HEK293 (cell line): ENCODE measurements around the gene FAM217A.

Experiments used
- CTCF ChIA-PET: fragments of 350-600 bp; formaldehyde crosslinking; extraction: SDS; loops from one replicate; lab custom pipeline; 2021; ENCODE audit warnings: antibody characterized with exemption; lab: Yijun Ruan, JAX
- POLR2A ChIA-PET: fragments of 300-600 bp; formaldehyde crosslinking; extraction: SDS; loops from one replicate; lab custom pipeline; 2020; ENCODE audit warnings: antibody characterized with exemption, inconsistent platforms; lab: Yijun Ruan, JAX
- H3K27ac ChIP-seq: fragments of 200-500 bp; sonication (Bioruptor generic); 2 replicates; pipeline ENCODE4 v1.5.1; 2014; ENCODE audit warnings: low read depth, low read length, control low read depth, inconsistent platforms; ENCODE audit errors: extremely low read depth
- H3K36me3 ChIP-seq, 2 experiments: fragments of 200-500 bp in 1 of 2; sonication (Bioruptor generic) in 1 of 2; 1 replicate in 1 of 2; 2 replicates in 1 of 2; pipeline ENCODE4 v1.5.1; 2014 to 2017; ENCODE audit warnings: inconsistent platforms in 2 of 2, low read length in 2 of 2; ENCODE audit not compliant: control insufficient read depth in 2 of 2, insufficient read depth in 1 of 2
- H3K4me1 ChIP-seq: fragments of 200-500 bp; sonication (Bioruptor generic); 2 replicates; pipeline ENCODE4 v1.5.1; 2014; ENCODE audit warnings: mild to moderate bottlenecking, low read length, inconsistent platforms; ENCODE audit not compliant: control insufficient read depth, insufficient read depth
- H3K4me3 ChIP-seq: 2 replicates; pipeline ENCODE4 v1.5.1; 2011; ENCODE audit warnings: low read depth, mild to moderate bottlenecking, control low read depth, low read length, moderate library complexity
- H3K9me3 ChIP-seq: fragments of 200-500 bp; sonication (Bioruptor generic); 2 replicates; pipeline ENCODE4 v1.5.1; 2014; ENCODE audit warnings: low read depth, low read length, inconsistent platforms; ENCODE audit not compliant: control insufficient read depth, insufficient read depth
- ELK4 ChIP-seq: IDR thresholded peaks from 2 replicates; pipeline ENCODE4 v1.6.1; 2011; ENCODE audit warnings: mild to moderate bottlenecking, low read depth, low read length, borderline replicate concordance
- GLIS1 ChIP-seq: fragments of 450-650 bp; formaldehyde crosslinking; IDR thresholded peaks from 2 replicates; pipeline ENCODE4 v1.5.1; 2016; ENCODE audit warnings: missing biosample characterization, missing genetic modification characterization
- GLIS2 ChIP-seq: fragments of 450-650 bp; formaldehyde crosslinking; IDR thresholded peaks from 2 replicates; pipeline ENCODE4 v1.5.1; 2016; ENCODE audit warnings: missing biosample characterization, missing genetic modification characterization
- MZF1 ChIP-seq: fragments of 450-650 bp; formaldehyde crosslinking; IDR thresholded peaks from 2 replicates; pipeline ENCODE4 v1.5.1; 2017; ENCODE audit warnings: missing biosample characterization, missing genetic modification characterization, borderline replicate concordance
- PRDM4 ChIP-seq: fragments of 450-650 bp; formaldehyde crosslinking; IDR thresholded peaks from 2 replicates; pipeline ENCODE4 v1.5.1; 2017; ENCODE audit warnings: missing biosample characterization, missing genetic modification characterization
- ZFP41 ChIP-seq: fragments of 450-650 bp; formaldehyde crosslinking; IDR thresholded peaks from 2 replicates; pipeline ENCODE4 v1.5.1; 2016; ENCODE audit warnings: missing biosample characterization, missing genetic modification characterization, borderline replicate concordance
- ZNF121 ChIP-seq: fragments of 450-650 bp; formaldehyde crosslinking; IDR thresholded peaks from 2 replicates; pipeline ENCODE4 v1.5.1; 2016; ENCODE audit warnings: missing biosample characterization, missing genetic modification characterization
- ZNF404 ChIP-seq: fragments of 450-650 bp; formaldehyde crosslinking; IDR thresholded peaks from 2 replicates; pipeline ENCODE4 v1.5.1; 2017; ENCODE audit warnings: missing biosample characterization, missing genetic modification characterization
- ZNF449 ChIP-seq: fragments of 450-650 bp; formaldehyde crosslinking; IDR thresholded peaks from 2 replicates; pipeline ENCODE4 v1.5.1; 2017; ENCODE audit warnings: missing biosample characterization, mild to moderate bottlenecking, missing genetic modification characterization, moderate library complexity
- ZNF776 ChIP-seq: fragments of 450-650 bp; formaldehyde crosslinking; IDR thresholded peaks from 2 replicates; pipeline ENCODE4 v1.5.0; 2017; ENCODE audit warnings: missing biosample characterization, missing genetic modification characterization, borderline replicate concordance
- ZNF792 ChIP-seq: fragments of 450-650 bp; formaldehyde crosslinking; IDR thresholded peaks from 2 replicates; pipeline ENCODE4 v1.5.1; 2016; ENCODE audit warnings: missing biosample characterization, missing genetic modification characterization
- TF ChIP-seq, protein P1 (sequence below): fragments of 450-650 bp; formaldehyde crosslinking; IDR thresholded peaks from 2 replicates; pipeline ENCODE4 v1.5.1; 2016; ENCODE audit warnings: missing biosample characterization, missing genetic modification characterization

FAM217A gene

DNA sequence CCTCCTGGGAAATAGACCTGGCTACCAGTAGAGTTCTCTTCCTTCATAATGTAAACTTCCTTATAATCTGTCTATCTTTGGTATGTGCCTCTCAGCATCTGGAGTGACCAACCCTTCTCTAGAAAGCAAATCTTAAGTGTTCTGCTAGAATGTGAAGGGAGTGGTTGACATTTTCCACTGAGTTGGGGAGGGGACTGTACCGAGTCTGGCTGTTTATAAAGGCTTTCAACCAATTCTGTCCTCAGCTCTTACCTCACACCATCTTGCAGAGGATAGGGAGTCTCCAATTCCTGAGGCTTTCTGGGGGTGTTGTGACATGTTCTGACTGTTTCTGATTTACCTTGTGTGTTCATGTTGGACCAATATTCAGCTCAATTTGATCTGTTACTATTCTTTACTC, 39.6 kb downstream of the FAM217A start:
- peaks cover 6% of the 10 kb centered on the region for H3K4me1 ChIP-seq
- no peak overlapping the region for H3K4me3 ChIP-seq
- H3K27ac ChIP-seq = no peak overlapping the region
- no peaks in the 10 kb centered on the region for H3K9me3 ChIP-seq
- peaks cover 70 to 80% of the 10 kb centered on the region in 2 experiments for H3K36me3 ChIP-seq
- TF ChIP-seq, protein P1, sequence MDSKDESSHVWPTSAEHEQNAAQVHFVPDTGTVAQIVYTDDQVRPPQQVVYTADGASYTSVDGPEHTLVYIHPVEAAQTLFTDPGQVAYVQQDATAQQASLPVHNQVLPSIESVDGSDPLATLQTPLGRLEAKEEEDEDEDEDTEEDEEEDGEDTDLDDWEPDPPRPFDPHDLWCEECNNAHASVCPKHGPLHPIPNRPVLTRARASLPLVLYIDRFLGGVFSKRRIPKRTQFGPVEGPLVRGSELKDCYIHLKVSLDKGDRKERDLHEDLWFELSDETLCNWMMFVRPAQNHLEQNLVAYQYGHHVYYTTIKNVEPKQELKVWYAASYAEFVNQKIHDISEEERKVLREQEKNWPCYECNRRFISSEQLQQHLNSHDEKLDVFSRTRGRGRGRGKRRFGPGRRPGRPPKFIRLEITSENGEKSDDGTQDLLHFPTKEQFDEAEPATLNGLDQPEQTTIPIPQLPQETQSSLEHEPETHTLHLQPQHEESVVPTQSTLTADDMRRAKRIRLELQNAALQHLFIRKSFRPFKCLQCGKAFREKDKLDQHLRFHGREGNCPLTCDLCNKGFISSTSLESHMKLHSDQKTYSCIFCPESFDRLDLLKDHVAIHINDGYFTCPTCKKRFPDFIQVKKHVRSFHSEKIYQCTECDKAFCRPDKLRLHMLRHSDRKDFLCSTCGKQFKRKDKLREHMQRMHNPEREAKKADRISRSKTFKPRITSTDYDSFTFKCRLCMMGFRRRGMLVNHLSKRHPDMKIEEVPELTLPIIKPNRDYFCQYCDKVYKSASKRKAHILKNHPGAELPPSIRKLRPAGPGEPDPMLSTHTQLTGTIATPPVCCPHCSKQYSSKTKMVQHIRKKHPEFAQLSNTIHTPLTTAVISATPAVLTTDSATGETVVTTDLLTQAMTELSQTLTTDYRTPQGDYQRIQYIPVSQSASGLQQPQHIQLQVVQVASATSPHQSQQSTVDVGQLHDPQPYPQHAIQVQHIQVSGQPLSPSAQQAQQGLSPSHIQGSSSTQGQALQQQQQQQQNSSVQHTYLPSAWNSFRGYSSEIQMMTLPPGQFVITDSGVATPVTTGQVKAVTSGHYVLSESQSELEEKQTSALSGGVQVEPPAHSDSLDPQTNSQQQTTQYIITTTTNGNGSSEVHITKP (tag by site-specific recombination) = peak; percentile 69
- TF ChIP-seq GLIS2 (no peak), ELK4 (no peak), PRDM4 (tag by site-specific recombination) (no peak)
- CTCF ChIA-PET = interaction anchor here (0.7 kb wide), 3 partner anchors 60 to 1065 kb away, joined by 3 to 4 read pairs (median 4); no protein-coding TSS in a partner anchor
- POLR2A ChIA-PET = interaction anchor here (0.7 to 1.2 kb wide), 2 partner anchors 15 to 18 kb away, joined by 3 read pairs; a partner anchor contains a TSS

- Histone ChIP-seq H3K36me3 (peaks cover 51 to 68% of the 10 kb centered on the region in 2 experiments), H3K9me3 (no peaks in the 10 kb centered on the region), H3K4me1 (peaks cover 13% of the 10 kb centered on the region), H3K4me3 (no peak overlapping the region), H3K27ac (no peak overlapping the region)
- POLR2A ChIA-PET = interaction anchor here (0.6 to 1.1 kb wide), 3 partner anchors 11 to 54 kb away, joined by 3 read pairs; a partner anchor contains a TSS
- CTCF ChIA-PET = interaction anchor here (0.7 kb wide), 1 partner anchor 9 kb away, joined by 3 read pairs; no protein-coding TSS in a partner anchor
- TF ChIP-seq ZNF121 (tag by site-specific recombination) = peak; percentile 68; the same call in 1 of the 2 replicates
- TF ChIP-seq ZNF404 (tag by site-specific recombination) = no peak
These were observed 42.4 kb downstream of the FAM217A start for GRCh38 chr6:4036581-4036980.

- CTCF ChIA-PET = interaction anchor here (0.6 to 2.0 kb wide), 4 partner anchors 9 to 289 kb away, joined by 3 to 5 read pairs (median 4); no protein-coding TSS in a partner anchor
- Histone ChIP-seq H3K4me1 (peaks cover 7% of the 10 kb centered on the region; the same call in 1 of the 2 replicates), H3K36me3 (peaks cover 23 to 45% of the 10 kb centered on the region in 2 experiments), H3K4me3 (no peak overlapping the region), H3K27ac (no peak overlapping the region), H3K9me3 (no peaks in the 10 kb centered on the region)
- POLR2A ChIA-PET = no interaction called here
- no peak for TF ChIP-seq ZFP41
- TF ChIP-seq ZNF449 = no peak
- TF ChIP-seq ZNF792 (tag by site-specific recombination) = no peak
- TF ChIP-seq ZNF776 (tag by site-specific recombination) = no peak
- peak; percentile 82 for TF ChIP-seq MZF1
- TF ChIP-seq GLIS1 = no peak
These were observed 46.5 kb downstream of the FAM217A start for GRCh38 chr6:4032475-4032874.
